ENCODE data around the gene ARID1B. TPM values are rescaled to one million over a fixed set of nuclear protein-coding genes. Genes with fewer than 3 reads are reported as not detected.

Gene ARID1B
- total and polyA plus RNA-seq, 2 of the 4 experiments (the other 2 are of a cell fraction) = 14.5 to 20.1 TPM

- Histone ChIP-seq H3K27me3 (ENCODE audit: control insufficient read depth, insufficient read depth, low read length) (no peaks in the 10 kb centered on the region), H3K4me1 (ENCODE audit: control insufficient read depth, insufficient read depth, low read length) (peaks cover 9% of the 10 kb centered on the region), H3K23ac (ENCODE audit: low read depth, low read length) (no peak overlapping the region), H4K8ac (ENCODE audit: low read depth in 2 of 2, low read length in 2 of 2) (no peak overlapping the region), H3K9ac (ENCODE audit: low read depth, low read length) (no peak overlapping the region), H2BK5ac (ENCODE audit: low read depth, low read length, poor library complexity, severe bottlenecking) (no peak overlapping the region), H3K14ac (replicated peaks; ENCODE audit: low read depth, low read length) (no peak overlapping the region), H3K9me1 (ENCODE audit: insufficient read depth, low read length) (peaks cover 12% of the 10 kb centered on the region), H2AK9ac (replicated peaks; ENCODE audit: low read depth, low read length, poor library complexity) (no peak overlapping the region), H2AK5ac (ENCODE audit: low read depth, low read length) (no peak overlapping the region), H2BK15ac (ENCODE audit: low read depth, low read length) (no peak overlapping the region), H3K18ac (ENCODE audit: low read depth, low read length) (no peak overlapping the region), H3K4me2 (ENCODE audit: low read depth, low read length) (no peak overlapping the region), H3K4me3 (ENCODE audit: insufficient read depth, low read depth, low read length) (no peak overlapping the region), H2BK120ac (ENCODE audit: low read depth, low read length) (no peak overlapping the region), H4K91ac (ENCODE audit: insufficient read depth, low read depth, low read length) (no peak overlapping the region), H4K5ac (ENCODE audit: low read depth, low read length) (no peak overlapping the region), H3K27ac (ENCODE audit: insufficient read depth, low read length) (no peak overlapping the region), H3K56ac (ENCODE audit: extremely low read depth, insufficient read depth, low read length) (no peak overlapping the region), H3K9me3 (ENCODE audit: control insufficient read depth, insufficient read depth, low read length) (no peaks in the 10 kb centered on the region), H4K20me1 (ENCODE audit: insufficient read depth, low read length) (peaks cover 24% of the 10 kb centered on the region; the same call in 1 of the 2 replicates), H2BK20ac (ENCODE audit: low read depth, low read length) (no peak overlapping the region), H3K36me3 (ENCODE audit: control insufficient read depth, insufficient read depth, low read length) (no peaks in the 10 kb centered on the region), H2AFZ (replicated peaks; ENCODE audit: low read length, poor library complexity) (no peak overlapping the region), H3K79me1 (ENCODE audit: low read depth in 1 of 2, low read length in 2 of 2) (peaks cover 21 to 62% of the 10 kb centered on the region in 2 experiments), H3K4ac (ENCODE audit: low read depth, low read length) (no peak overlapping the region)
- TF ChIP-seq MXI1 (IDR thresholded peaks at IDR 0.05; ENCODE audit: borderline replicate concordance, low read depth, low read length) (no peak), RAD21 (IDR thresholded peaks at IDR 0.05; ENCODE audit: low read length) (no peak), RCOR1 (IDR thresholded peaks at IDR 0.05; ENCODE audit: insufficient replicate concordance, low read length) (no peak), CEBPB (IDR thresholded peaks at IDR 0.05; ENCODE audit: low read depth, low read length) (no peak), MAZ (IDR thresholded peaks at IDR 0.05; ENCODE audit: borderline replicate concordance, low read depth, low read length) (no peak), CTCF (conservative IDR thresholded peaks at IDR 0.05; ENCODE audit: low read depth, low read length) (no peak), USF2 (IDR thresholded peaks at IDR 0.05; ENCODE audit: low read depth, low read length) (no peak), CHD1 (IDR thresholded peaks at IDR 0.05; ENCODE audit: low read depth, low read length) (no peak), SMC3 (IDR thresholded peaks at IDR 0.05; ENCODE audit: low read depth, low read length) (no peak), POLR2A (IDR thresholded peaks at IDR 0.05; ENCODE audit: low read depth, low read length) (no peak), FOS (IDR thresholded peaks at IDR 0.05; ENCODE audit: low read depth, low read length) (no peak)
- ATAC-seq (ENCODE audit: low read depth) (no peak), DNase-seq (no peak)
- in situ Hi-C loops (cut with MboI; ENCODE audit: low sequenced_read_pairs) = no loop called here
- intact Hi-C loops (cut with micrococcal nuclease) = loop anchor here (10.0 kb wide), 1 partner anchor 382 kb away; no protein-coding TSS in a partner anchor
- BruUV-seq (replicated peaks) = no TSS peak
- POLR2A ChIA-PET (ENCODE audit: unreplicated experiment) = no interaction called here
- 46% methylated on average over 3 of the region's 7 CpGs; no CpG with 5 or more reads in 1 of the 2 experiments for WGBS, 2 experiments (ENCODE audit: extremely low coverage in 2 of 2, insufficient read length in 1 of 2)
- dilution Hi-C loops (cut with HindIII; ENCODE audit: low sequenced_read_pairs, unreplicated experiment) = no loop called here
- CTCF ChIA-PET = no interaction called here
These were observed 169.3 kb downstream of the ARID1B start for GRCh38 chr6:156946370-156946936.

Measured in IMR-90 (cell line).